ENCODE measurements around the gene ASTN1.

DNA sequence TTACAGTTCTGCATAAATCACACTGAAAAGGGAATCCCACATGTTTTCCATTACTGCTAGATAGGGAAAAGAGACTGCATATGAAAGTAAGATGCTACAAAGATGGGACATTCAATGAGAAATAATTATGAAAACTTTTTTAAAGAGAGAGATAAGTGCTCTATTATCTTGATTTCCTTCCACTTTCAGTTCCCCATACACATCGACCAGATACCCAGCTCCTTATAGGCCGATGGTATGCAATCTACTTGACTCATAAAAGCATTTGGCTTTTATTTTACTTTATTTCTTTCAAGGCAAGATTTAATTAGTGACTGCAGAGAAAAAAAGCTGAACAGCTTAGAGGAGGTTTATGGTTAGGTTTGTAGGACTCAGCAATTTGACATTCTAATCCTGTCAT is 19.3 kb upstream of the ASTN1 start:
- TF ChIP-seq POLR2AphosphoS5 (IDR thresholded peaks at IDR 0.05; ENCODE audit: low read depth, low read length) (no peak), SIN3A (IDR thresholded peaks at IDR 0.05; ENCODE audit: borderline replicate concordance, insufficient read depth, low read length) (no peak), TAF1 (IDR thresholded peaks at IDR 0.05; ENCODE audit: borderline replicate concordance, insufficient read depth, low read length) (no peak)
- TF ChIP-seq, protein P1, sequence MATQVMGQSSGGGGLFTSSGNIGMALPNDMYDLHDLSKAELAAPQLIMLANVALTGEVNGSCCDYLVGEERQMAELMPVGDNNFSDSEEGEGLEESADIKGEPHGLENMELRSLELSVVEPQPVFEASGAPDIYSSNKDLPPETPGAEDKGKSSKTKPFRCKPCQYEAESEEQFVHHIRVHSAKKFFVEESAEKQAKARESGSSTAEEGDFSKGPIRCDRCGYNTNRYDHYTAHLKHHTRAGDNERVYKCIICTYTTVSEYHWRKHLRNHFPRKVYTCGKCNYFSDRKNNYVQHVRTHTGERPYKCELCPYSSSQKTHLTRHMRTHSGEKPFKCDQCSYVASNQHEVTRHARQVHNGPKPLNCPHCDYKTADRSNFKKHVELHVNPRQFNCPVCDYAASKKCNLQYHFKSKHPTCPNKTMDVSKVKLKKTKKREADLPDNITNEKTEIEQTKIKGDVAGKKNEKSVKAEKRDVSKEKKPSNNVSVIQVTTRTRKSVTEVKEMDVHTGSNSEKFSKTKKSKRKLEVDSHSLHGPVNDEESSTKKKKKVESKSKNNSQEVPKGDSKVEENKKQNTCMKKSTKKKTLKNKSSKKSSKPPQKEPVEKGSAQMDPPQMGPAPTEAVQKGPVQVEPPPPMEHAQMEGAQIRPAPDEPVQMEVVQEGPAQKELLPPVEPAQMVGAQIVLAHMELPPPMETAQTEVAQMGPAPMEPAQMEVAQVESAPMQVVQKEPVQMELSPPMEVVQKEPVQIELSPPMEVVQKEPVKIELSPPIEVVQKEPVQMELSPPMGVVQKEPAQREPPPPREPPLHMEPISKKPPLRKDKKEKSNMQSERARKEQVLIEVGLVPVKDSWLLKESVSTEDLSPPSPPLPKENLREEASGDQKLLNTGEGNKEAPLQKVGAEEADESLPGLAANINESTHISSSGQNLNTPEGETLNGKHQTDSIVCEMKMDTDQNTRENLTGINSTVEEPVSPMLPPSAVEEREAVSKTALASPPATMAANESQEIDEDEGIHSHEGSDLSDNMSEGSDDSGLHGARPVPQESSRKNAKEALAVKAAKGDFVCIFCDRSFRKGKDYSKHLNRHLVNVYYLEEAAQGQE (IDR thresholded peaks at IDR 0.05; ENCODE audit: insufficient read depth in 1 of 2, low read depth in 2 of 2, low read length in 2 of 2) = no peak
